Parathyroid adenoma (tissue), 2 donors: ENCODE data around the gene MUC6.
"Not testable (repeated sequence)": the region's sequence is repeated elsewhere in the genome, so short reads cannot be mapped to it uniquely, and the experiment has no call there.

ENCODE experiments used
- H2AFZ ChIP-seq: fragments of 300-600 bp; sonication (generic); one replicate; pipeline ENCODE4 v1.7.0; 2017; ENCODE audit warnings: antibody characterized with exemption, mild to moderate bottlenecking
- H3K27ac ChIP-seq: fragments of 300-600 bp; sonication (generic); one replicate; pipeline ENCODE4 v1.7.0; 2017
- H3K27me3 ChIP-seq: fragments of 300-600 bp; sonication (generic); one replicate; pipeline ENCODE4 v1.7.0; 2017; ENCODE audit warnings: low read length; ENCODE audit not compliant: control insufficient read depth, insufficient read depth
- H3K36me3 ChIP-seq: fragments of 300-600 bp; sonication (generic); one replicate; pipeline ENCODE4 v1.7.0; 2017; ENCODE audit warnings: low read length; ENCODE audit not compliant: control insufficient read depth, insufficient read depth
- H3K4me1 ChIP-seq: fragments of 300-600 bp; sonication (generic); one replicate; pipeline ENCODE4 v1.7.0; 2017; ENCODE audit warnings: control low read depth
- H3K4me2 ChIP-seq: fragments of 300-600 bp; sonication (generic); one replicate; pipeline ENCODE4 v1.7.0; 2017; ENCODE audit warnings: low read length
- H3K4me3 ChIP-seq: fragments of 300-600 bp; sonication (generic); one replicate; pipeline ENCODE4 v1.7.0; 2017; ENCODE audit warnings: low read depth, low read length
- H3K79me2 ChIP-seq: fragments of 300-600 bp; sonication (generic); one replicate; pipeline ENCODE4 v1.7.0; 2017; ENCODE audit warnings: control low read depth
- H3K9ac ChIP-seq: fragments of 300-600 bp; sonication (generic); one replicate; pipeline ENCODE4 v1.7.0; 2017; ENCODE audit warnings: mild to moderate bottlenecking
- H3K9me3 ChIP-seq: fragments of 300-600 bp; sonication (generic); one replicate; pipeline ENCODE4 v1.7.0; 2017; ENCODE audit warnings: low read length; ENCODE audit not compliant: control insufficient read depth
- CTCF ChIP-seq: fragments of 300-600 bp; sonication (generic); IDR thresholded peaks from one replicate; pipeline ENCODE4 v1.7.0; 2017; ENCODE audit warnings: antibody characterized with exemption, mild to moderate bottlenecking
- donor health status: primary hyperparathyroidism.

The MUC6 gene

GRCh38 chr11:1017269-1018005, 19.1 kb downstream of the MUC6 start:
- Histone ChIP-seq H3K79me2 (peaks cover 2% of the 10 kb centered on the region), H3K4me3 (no peak overlapping the region), H3K4me2 (no peak overlapping the region), H2AFZ (no peak overlapping the region), H3K27ac (no peak overlapping the region), H3K4me1 (no peaks in the 10 kb centered on the region), H3K27me3 (no peaks in the 10 kb centered on the region), H3K9ac (no peak overlapping the region), H3K36me3 (no peaks in the 10 kb centered on the region), H3K9me3 (no peaks in the 10 kb centered on the region)
- no peak for TF ChIP-seq CTCF

GRCh38 chr11:1016610-1017126, 19.9 kb downstream of the MUC6 start:
- H3K4me3 ChIP-seq, H3K36me3 ChIP-seq, H3K27ac ChIP-seq, H3K4me2 ChIP-seq, H3K9me3 ChIP-seq, H3K4me1 ChIP-seq, H3K9ac ChIP-seq, H3K27me3 ChIP-seq, H2AFZ ChIP-seq, H3K79me2 ChIP-seq: not testable (repeated sequence)

DNA sequence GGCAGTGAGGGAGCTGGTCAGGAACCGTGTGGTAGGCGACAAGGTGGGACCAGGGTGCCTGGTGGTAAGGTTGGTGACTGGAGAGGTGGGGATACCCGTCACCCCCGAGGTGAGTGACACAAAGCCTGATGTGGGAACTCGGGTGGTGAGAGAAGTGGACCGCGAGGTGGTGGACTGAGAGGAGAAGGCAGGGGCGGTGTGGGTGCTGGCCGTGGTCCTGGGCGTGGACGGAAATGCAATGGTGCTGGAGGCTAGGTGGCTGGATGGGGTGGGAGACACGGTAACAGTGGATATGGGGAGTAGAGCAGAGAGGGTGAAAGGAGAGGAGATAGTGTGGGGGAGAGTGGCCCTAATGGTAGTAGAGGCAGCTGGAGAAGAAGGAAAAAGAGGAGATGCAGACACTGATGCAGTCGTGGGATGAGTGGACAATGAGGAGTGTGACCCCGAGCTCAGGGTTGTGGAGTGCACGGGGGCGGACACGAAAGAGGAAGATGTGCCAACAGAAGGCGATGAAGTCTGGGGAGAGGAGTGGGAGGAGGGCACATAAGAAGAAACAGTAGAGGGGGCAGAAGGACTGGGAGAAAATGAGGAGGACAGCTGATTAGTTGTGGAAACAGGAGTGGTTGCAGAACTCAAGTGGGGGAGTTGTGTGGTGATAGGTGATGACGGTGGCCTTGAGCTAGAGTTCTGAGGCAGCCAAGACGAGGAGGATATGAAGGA, 20.5 kb downstream of the MUC6 start:
- Histone ChIP-seq H3K9me3 (no peaks in the 10 kb centered on the region), H3K4me2 (no peak overlapping the region), H3K27ac (no peak overlapping the region), H3K4me3 (no peak overlapping the region), H3K27me3 (no peaks in the 10 kb centered on the region), H2AFZ (no peak overlapping the region), H3K36me3 (no peaks in the 10 kb centered on the region), H3K79me2 (peaks cover 2% of the 10 kb centered on the region), H3K9ac (no peak overlapping the region), H3K4me1 (no peaks in the 10 kb centered on the region)
- TF ChIP-seq CTCF = no peak

DNA sequence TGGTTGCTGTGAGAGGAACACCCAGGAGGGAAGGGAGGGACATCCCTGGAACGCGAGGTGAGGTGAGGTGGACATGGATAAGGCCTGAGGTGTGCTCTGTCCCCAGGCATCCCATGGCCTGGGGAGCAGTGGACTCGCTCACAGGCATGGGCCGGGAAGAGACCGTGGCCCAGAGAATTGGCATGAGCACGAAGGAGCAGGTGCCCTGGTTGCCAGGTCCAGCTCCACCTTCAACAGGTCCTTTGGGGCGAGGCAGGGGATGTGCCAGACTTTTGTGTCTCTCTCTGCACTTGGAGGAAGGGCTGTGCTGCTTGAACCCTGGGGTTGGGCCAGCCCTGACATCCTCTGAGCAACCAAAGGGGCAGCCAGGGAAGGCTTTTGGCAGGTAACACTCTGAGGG, 21.5 kb downstream of the MUC6 start:
- TF ChIP-seq CTCF = no peak
- no peaks in the 10 kb centered on the region for H3K27me3 ChIP-seq
- no peaks in the 10 kb centered on the region for H3K36me3 ChIP-seq
- no peaks in the 10 kb centered on the region for H3K9me3 ChIP-seq
- H3K4me1 ChIP-seq = no peaks in the 10 kb centered on the region
- peaks cover 2% of the 10 kb centered on the region for H3K79me2 ChIP-seq
- H3K4me3 ChIP-seq = no peak overlapping the region
- H3K9ac ChIP-seq = no peak overlapping the region
- H2AFZ ChIP-seq = no peak overlapping the region
- H3K4me2 ChIP-seq = no peak overlapping the region
- H3K27ac ChIP-seq = no peak overlapping the region

DNA sequence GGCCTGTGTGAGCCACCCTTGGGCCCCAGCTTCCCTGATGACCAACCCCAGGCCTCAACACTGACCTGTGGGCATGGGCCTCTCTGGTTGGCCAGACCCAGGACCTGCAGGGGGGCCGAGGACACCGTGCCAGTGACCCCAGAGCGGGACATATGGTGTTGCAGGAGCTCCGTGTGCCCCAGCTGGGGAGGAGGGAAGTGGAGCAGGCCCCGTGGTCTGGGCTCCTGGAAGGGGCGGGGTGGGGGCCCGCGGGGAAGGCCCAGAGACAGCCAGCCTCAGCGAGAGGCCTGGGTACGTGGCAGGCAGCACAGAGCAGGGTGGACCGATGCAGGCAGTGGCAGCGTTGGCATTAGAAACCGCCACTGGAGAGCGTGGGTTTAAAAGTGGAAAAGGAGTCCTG, 22.2 kb downstream of the MUC6 start:
- no peak for TF ChIP-seq CTCF
- Histone ChIP-seq H3K27me3 (no peaks in the 10 kb centered on the region), H3K4me2 (no peak overlapping the region), H3K4me3 (no peak overlapping the region), H3K27ac (no peak overlapping the region), H2AFZ (no peak overlapping the region), H3K9me3 (no peaks in the 10 kb centered on the region), H3K9ac (no peak overlapping the region), H3K4me1 (no peaks in the 10 kb centered on the region), H3K79me2 (peaks cover 2% of the 10 kb centered on the region), H3K36me3 (no peaks in the 10 kb centered on the region)
